Spleen (tissue), 7 donors: ENCODE data around the gene ANKZF1.

Experiments used
- POLR2AphosphoS5 ChIP-seq, 3 donors: sonication (generic); formaldehyde crosslinking; IDR thresholded peaks; one replicate each; pipeline ENCODE4 v1.5.1; 2017; ENCODE audit warnings: antibody characterized with exemption in 3 of 3
- TF ChIP-seq, protein P1 (sequence below), 11 experiments: fragments of 200-600 bp in 7 of 11; fragments of 450-650 bp in 4 of 11; sonication (generic) in 4 of 11; IDR thresholded peaks in 8 of 11; conservative IDR thresholded peaks in 3 of 11; 1 replicate in 7 of 11; 2 replicates in 4 of 11; pipeline versions ENCODE4 v1.4.0 to v1.8.0; 2016 to 2021; ENCODE audit warnings: antibody characterized with exemption in 11 of 11, inconsistent platforms in 4 of 11, mild to moderate bottlenecking in 1 of 11
- donor health status: DM: no; HTN: no; CAD: no; lungs with moderate emphysema.
- donor health status: DM: no; HTN: no; CAD: no.
- donor health status: DM: no; HTN: no; CAD: no.

DNA sequence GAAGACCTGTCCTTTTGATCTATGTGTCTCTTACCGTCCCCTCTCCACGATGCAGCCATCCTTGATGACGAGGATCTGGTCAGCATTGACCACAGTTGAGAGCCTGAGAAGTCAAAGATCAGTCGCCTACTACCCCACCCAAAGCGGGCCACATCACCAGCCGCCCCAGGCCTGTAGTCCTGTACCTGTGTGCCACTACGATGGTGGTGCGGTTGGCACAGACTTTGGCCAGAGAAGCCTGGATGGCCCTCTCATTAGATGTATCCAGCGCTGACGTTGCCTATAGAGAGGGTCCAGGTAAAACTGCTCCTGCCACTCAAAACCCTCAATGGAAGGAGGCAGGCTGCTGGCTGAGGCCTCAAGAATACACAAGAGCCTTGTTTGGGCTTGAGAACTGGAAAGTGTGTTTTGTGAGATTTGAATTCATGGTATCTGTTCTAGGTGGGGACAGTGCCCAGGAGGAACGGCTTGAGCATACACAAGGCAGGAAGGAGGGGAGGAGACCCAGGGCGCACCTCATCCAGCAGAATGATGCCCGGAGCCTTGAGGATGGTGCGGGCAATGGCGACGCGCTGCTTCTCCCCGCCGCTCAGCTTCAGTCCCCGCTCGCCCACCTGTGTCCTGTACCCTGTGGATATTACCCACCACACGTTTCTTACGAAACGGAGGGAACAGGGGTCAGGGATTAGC, 19.3 kb upstream of the ANKZF1 start:
- TF ChIP-seq POLR2AphosphoS5 (IDR thresholded peaks at IDR 0.05) = peak in 1 of 3 donors; percentile 50
- TF ChIP-seq, protein P1, sequence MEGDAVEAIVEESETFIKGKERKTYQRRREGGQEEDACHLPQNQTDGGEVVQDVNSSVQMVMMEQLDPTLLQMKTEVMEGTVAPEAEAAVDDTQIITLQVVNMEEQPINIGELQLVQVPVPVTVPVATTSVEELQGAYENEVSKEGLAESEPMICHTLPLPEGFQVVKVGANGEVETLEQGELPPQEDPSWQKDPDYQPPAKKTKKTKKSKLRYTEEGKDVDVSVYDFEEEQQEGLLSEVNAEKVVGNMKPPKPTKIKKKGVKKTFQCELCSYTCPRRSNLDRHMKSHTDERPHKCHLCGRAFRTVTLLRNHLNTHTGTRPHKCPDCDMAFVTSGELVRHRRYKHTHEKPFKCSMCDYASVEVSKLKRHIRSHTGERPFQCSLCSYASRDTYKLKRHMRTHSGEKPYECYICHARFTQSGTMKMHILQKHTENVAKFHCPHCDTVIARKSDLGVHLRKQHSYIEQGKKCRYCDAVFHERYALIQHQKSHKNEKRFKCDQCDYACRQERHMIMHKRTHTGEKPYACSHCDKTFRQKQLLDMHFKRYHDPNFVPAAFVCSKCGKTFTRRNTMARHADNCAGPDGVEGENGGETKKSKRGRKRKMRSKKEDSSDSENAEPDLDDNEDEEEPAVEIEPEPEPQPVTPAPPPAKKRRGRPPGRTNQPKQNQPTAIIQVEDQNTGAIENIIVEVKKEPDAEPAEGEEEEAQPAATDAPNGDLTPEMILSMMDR (IDR thresholded peaks at IDR 0.05 in 8 of 11, conservative IDR thresholded peaks at IDR 0.05 in 3 of 11) = no peak
